Upper lobe of right lung (tissue), 1 donor: Measurements from ENCODE around the gene TTC36. TPM values are rescaled to one million over a fixed set of nuclear protein-coding genes. Genes with fewer than 3 reads are reported as not detected.
A peak's percentile ranks its signal among the peaks of the same experiment; 100 is the strongest.

ENCODE experiments used
- ATAC-seq: fragments of 200-7000 bp; cut with Tn5 transposase; one replicate; pipeline ENCODE4 v1.9.1; 2020; ENCODE audit warnings: mild to moderate bottlenecking, moderate library complexity
- DNase-seq: peaks from one replicate; pipeline ENCODE4 v3.0.0-alpha.2; 2020
- H3K27ac ChIP-seq: fragments of 200-600 bp; one replicate; pipeline ENCODE4 v1.8.0; 2022
- H3K27me3 ChIP-seq: fragments of 200-600 bp; one replicate; pipeline ENCODE4 v1.8.0; 2022; ENCODE audit warnings: mild to moderate bottlenecking
- H3K36me3 ChIP-seq: fragments of 200-600 bp; one replicate; pipeline ENCODE4 v1.8.0; 2022
- H3K4me1 ChIP-seq: fragments of 200-600 bp; one replicate; pipeline ENCODE4 v1.8.0; 2022
- H3K4me3 ChIP-seq: fragments of 200-600 bp; one replicate; pipeline ENCODE4 v1.8.0; 2022; ENCODE audit warnings: mild to moderate bottlenecking
- H3K9me3 ChIP-seq: fragments of 200-600 bp; one replicate; pipeline ENCODE4 v1.8.0; 2022
- intact Hi-C: fragments of 100-400 bp; cut with DNase I; formaldehyde crosslinking; loops from one replicate; pipeline ENCODE4 v1.11.0; 2022
- total RNA-seq: library from RNA; stranded (reverse); fragmentation: NEBNext Ultra II Directional; extraction: Animal tissue kit (Norgen Biotek cat#: 25700); gene quantifications from one replicate; pipeline ENCODE4 v1.2.1, GENCODE V29; 2021
- TF ChIP-seq, protein P1 (sequence below): fragments of 200-600 bp; IDR thresholded peaks from one replicate; pipeline ENCODE4 v1.8.0; 2022; ENCODE audit warnings: antibody characterized with exemption
- donor health status: DM: no; HTN: yes; CAD: no; lungs with severe emphysema.

TTC36 gene
- total RNA-seq, 1 donor from 2014 or later, result 1.9 TPM

DNA sequence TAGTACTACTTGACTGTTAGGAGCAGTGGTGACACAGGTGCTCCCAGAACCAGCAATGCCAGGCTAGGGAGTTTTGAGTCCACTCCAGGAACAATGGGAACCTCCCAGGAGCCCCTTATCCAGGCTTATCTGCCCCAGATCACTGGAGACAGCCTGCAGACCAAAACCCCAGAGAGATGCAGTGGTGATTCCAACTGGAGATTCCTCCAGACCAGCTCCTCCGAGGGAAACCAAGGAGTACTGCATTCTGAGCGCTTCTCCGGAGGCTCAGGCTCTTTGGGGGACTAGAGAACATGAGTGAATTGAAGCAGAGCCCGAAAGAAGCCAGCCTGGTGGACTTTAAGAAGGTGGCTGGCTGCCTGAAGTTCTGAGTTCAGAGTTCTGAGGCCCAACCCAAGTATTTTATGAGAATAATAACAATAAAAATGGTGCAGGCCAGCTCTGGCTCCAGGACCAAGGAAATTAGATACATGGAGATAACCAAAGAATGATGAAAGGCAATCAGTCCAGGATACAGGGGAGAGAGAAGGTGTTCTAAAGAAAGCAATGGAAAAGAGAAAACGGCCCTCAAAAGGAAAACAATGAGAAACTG, 2.4 kb downstream of the TTC36 start:
- peak overlapping the region; percentile 76 for H3K4me3 ChIP-seq
- no peaks in the 10 kb centered on the region for H3K27me3 ChIP-seq
- TF ChIP-seq, protein P1, sequence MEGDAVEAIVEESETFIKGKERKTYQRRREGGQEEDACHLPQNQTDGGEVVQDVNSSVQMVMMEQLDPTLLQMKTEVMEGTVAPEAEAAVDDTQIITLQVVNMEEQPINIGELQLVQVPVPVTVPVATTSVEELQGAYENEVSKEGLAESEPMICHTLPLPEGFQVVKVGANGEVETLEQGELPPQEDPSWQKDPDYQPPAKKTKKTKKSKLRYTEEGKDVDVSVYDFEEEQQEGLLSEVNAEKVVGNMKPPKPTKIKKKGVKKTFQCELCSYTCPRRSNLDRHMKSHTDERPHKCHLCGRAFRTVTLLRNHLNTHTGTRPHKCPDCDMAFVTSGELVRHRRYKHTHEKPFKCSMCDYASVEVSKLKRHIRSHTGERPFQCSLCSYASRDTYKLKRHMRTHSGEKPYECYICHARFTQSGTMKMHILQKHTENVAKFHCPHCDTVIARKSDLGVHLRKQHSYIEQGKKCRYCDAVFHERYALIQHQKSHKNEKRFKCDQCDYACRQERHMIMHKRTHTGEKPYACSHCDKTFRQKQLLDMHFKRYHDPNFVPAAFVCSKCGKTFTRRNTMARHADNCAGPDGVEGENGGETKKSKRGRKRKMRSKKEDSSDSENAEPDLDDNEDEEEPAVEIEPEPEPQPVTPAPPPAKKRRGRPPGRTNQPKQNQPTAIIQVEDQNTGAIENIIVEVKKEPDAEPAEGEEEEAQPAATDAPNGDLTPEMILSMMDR, result no peak
- H3K36me3 ChIP-seq, result no peaks in the 10 kb centered on the region
- H3K4me1 ChIP-seq, result peaks cover 23% of the 10 kb centered on the region
- H3K27ac ChIP-seq, result no peak overlapping the region
- no peak for DNase-seq
- H3K9me3 ChIP-seq, result no peaks in the 10 kb centered on the region
- ATAC-seq, result no peak
- intact Hi-C loops, result no loop called here

DNA sequence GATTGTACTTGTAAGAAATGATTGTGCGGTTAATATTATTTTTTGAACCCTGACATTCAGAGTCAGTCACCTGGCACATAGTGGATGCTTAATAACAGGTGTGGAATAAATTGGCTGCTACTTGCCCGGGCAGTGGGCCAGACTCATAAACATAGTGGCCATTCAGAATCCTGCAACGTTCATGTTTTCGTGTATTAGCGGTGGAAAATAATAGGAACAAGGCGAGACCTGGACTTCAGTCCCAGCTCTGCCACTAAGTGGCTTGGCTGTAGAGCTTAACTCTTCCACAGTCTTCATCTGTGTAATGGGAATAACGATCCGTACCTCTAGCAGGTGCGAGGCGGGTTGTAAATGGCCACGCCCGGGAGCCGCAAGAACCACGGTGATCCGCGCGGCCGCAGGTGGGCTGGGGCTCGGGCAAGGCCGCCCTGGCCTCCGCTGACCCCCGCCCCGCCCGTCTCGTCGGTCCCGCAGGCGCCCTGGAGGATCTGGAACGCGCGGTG, 3.0 kb downstream of the TTC36 start:
- no peaks in the 10 kb centered on the region for H3K27me3 ChIP-seq
- intact Hi-C loops, result no loop called here
- peak overlapping the region; percentile 70 for H3K27ac ChIP-seq
- peaks cover 23% of the 10 kb centered on the region for H3K4me1 ChIP-seq
- TF ChIP-seq, protein P1, result no peak
- DNase-seq (peak; percentile 72), ATAC-seq (peak; percentile 62)
- H3K36me3 ChIP-seq, result no peaks in the 10 kb centered on the region
- H3K4me3 ChIP-seq, result peak overlapping the region; percentile 76
- no peaks in the 10 kb centered on the region for H3K9me3 ChIP-seq

DNA sequence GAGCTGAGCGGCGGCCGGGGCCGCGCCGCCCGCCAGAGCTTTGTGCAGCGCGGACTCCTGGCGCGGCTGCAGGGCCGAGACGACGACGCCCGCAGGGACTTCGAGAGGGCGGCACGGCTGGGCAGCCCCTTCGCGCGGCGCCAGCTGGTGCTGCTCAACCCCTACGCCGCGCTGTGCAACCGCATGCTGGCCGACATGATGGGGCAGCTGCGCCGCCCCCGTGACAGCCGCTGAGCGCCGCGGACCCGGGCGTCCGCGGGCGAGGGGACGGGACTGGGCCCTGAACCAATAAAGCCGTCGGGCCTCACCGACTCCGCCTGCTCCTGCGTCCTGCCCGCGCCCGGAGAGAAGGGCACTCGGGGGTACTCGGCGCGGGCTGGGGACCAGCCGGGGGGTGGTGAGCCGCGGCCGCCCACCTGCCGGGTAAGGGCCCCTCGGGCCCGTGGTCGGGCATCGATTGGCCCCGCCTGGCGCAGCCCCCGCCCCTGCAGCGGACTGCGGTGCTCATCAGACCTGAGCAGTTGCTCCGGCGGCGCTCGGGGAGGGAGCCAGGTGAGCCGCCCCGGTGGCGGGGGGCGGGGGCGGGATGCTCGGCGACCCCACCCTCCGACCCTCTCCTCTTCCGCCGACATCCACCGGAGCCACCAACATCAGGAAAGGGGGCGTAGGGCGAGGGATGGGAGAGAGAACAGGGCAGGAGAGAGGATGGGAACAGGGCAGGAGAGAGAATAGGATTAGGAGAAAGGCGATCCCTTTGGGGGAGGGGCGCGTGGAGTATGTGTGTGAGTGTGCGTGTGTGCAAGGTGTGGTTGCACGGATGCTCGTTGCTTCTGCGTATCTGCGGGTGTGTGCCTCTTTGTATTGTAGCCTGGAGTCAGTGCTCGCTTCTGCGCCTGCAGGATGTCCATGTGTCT, 3.7 kb downstream of the TTC36 start, which contains the start of gene TMEM25:
TSS of gene TMEM25 (plus strand) at position 510 of the 914 bp plus-strand sequence. CDS start 610 bp downstream, outside the sequence.
- peak within 1 kb of the TSS; percentile 70 for H3K27ac ChIP-seq
- H3K27me3 ChIP-seq, result no peaks in the 10 kb centered on the region
- no peaks in the 10 kb centered on the region for H3K9me3 ChIP-seq
- peaks cover 22% of the 10 kb centered on the region for H3K4me1 ChIP-seq
- H3K4me3 ChIP-seq, result peak within 1 kb of the TSS; percentile 76
- DNase-seq (peak; percentile 88), ATAC-seq (peak; percentile 88)
- intact Hi-C loops, result no loop called here
- H3K36me3 ChIP-seq, result no peaks in the 10 kb centered on the region
- TF ChIP-seq, protein P1, result no peak

DNA sequence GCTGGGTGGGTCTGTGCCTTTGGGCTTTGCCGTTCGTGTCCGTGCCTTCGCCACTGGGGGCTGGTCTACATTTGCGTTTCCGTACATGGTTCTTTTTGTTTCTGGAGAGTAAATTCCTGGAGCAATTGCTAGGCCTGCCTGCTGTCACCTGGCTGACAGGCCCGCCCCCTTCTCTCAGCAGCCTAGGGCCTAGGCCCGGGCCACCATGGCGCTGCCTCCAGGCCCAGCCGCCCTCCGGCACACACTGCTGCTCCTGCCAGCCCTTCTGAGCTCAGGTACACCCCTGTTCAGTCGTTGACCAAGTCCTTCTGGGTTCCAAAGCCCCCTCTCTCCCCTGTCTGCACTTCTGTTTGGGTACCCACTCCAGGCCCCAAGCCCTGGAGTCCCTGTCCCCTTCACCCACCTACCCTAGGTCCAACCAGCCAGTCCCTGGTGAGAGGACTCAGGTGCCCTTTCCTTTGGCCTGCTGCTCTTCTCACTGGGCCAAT, 4.4 kb downstream of the TTC36 start:
- DNase-seq (no peak), ATAC-seq (no peak)
- intact Hi-C loops, result no loop called here

DNA sequence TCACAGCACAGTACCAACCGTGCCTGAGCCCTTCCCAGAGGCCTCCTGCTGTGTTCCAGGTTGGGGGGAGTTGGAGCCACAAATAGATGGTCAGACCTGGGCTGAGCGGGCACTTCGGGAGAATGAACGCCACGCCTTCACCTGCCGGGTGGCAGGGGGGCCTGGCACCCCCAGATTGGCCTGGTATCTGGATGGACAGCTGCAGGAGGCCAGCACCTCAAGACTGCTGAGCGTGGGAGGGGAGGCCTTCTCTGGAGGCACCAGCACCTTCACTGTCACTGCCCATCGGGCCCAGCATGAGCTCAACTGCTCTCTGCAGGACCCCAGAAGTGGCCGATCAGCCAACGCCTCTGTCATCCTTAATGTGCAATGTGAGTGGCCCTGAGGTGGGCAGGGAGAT, 4.8 kb downstream of the TTC36 start:
- Histone ChIP-seq H3K27ac (no peak overlapping the region), H3K36me3 (no peaks in the 10 kb centered on the region), H3K9me3 (no peaks in the 10 kb centered on the region), H3K4me1 (peaks cover 12% of the 10 kb centered on the region), H3K27me3 (no peaks in the 10 kb centered on the region), H3K4me3 (peak overlapping the region; percentile 76)
- TF ChIP-seq, protein P1, result no peak
- DNase-seq (no peak), ATAC-seq (no peak)
- intact Hi-C loops, result no loop called here

More for the DNA sequence above, 4.4 kb downstream of the TTC36 start:
- peak overlapping the region; percentile 76 for H3K4me3 ChIP-seq
- H3K27ac ChIP-seq, result peak overlapping the region; percentile 70
- no peaks in the 10 kb centered on the region for H3K9me3 ChIP-seq
- H3K27me3 ChIP-seq, result no peaks in the 10 kb centered on the region
- peaks cover 15% of the 10 kb centered on the region for H3K4me1 ChIP-seq
- TF ChIP-seq, protein P1, result no peak
- no peaks in the 10 kb centered on the region for H3K36me3 ChIP-seq
